Measurements from ENCODE around the gene STK11.
A peak's percentile ranks its signal among the peaks of the same experiment; 100 is the strongest.

The STK11 gene

GRCh38 chr19:1264801-1265614, 59.4 kb downstream of the STK11 start:
- H3K4me1 ChIP-seq (ENCODE audit: low read length) = peaks cover 39% of the 10 kb centered on the region
- no peaks in the 10 kb centered on the region for H3K36me3 ChIP-seq (replicated peaks; ENCODE audit: insufficient read depth, low read length)
- no peaks in the 10 kb centered on the region for H3K9me2 ChIP-seq (replicated peaks; ENCODE audit: insufficient read depth, low read length)
- H3K27me3 ChIP-seq (replicated peaks; ENCODE audit: insufficient read depth, low read length) = 0 out of 2 replicates have a peak, but pooled peaks cover 4% of the 10 kb centered on the region
- no peak overlapping the region for H3K9ac ChIP-seq (ENCODE audit: low read length)
- no peak for TF ChIP-seq EZH2 (optimal IDR thresholded peaks at IDR 0.05; ENCODE audit: low read depth, low read length)
- TF ChIP-seq, protein P1, sequence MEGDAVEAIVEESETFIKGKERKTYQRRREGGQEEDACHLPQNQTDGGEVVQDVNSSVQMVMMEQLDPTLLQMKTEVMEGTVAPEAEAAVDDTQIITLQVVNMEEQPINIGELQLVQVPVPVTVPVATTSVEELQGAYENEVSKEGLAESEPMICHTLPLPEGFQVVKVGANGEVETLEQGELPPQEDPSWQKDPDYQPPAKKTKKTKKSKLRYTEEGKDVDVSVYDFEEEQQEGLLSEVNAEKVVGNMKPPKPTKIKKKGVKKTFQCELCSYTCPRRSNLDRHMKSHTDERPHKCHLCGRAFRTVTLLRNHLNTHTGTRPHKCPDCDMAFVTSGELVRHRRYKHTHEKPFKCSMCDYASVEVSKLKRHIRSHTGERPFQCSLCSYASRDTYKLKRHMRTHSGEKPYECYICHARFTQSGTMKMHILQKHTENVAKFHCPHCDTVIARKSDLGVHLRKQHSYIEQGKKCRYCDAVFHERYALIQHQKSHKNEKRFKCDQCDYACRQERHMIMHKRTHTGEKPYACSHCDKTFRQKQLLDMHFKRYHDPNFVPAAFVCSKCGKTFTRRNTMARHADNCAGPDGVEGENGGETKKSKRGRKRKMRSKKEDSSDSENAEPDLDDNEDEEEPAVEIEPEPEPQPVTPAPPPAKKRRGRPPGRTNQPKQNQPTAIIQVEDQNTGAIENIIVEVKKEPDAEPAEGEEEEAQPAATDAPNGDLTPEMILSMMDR (IDR thresholded peaks at IDR 0.05; ENCODE audit: low read length) = no peak
- TF ChIP-seq EZH2phosphoT487 (IDR thresholded peaks at IDR 0.05; ENCODE audit: low read length) = no peak
- no peak overlapping the region for H2AFZ ChIP-seq (ENCODE audit: low read length)
- peaks cover 18% of the 10 kb centered on the region for H3K79me2 ChIP-seq (ENCODE audit: low read length)
- no peak for DNase-seq
- peaks cover 21% of the 10 kb centered on the region for H3F3A ChIP-seq (ENCODE audit: insufficient read depth, low read length)
- H3K4me3 ChIP-seq (ENCODE audit: low read length) = no peak overlapping the region
- no peak overlapping the region for H3K4me2 ChIP-seq (ENCODE audit: low read depth, low read length)
- no peaks in the 10 kb centered on the region for H3K9me3 ChIP-seq (replicated peaks; ENCODE audit: insufficient read depth, low read length)
- no peaks in the 10 kb centered on the region for H4K20me1 ChIP-seq (ENCODE audit: insufficient read depth, low read length)
- H3K27ac ChIP-seq (ENCODE audit: low read length) = no peak overlapping the region

DNA sequence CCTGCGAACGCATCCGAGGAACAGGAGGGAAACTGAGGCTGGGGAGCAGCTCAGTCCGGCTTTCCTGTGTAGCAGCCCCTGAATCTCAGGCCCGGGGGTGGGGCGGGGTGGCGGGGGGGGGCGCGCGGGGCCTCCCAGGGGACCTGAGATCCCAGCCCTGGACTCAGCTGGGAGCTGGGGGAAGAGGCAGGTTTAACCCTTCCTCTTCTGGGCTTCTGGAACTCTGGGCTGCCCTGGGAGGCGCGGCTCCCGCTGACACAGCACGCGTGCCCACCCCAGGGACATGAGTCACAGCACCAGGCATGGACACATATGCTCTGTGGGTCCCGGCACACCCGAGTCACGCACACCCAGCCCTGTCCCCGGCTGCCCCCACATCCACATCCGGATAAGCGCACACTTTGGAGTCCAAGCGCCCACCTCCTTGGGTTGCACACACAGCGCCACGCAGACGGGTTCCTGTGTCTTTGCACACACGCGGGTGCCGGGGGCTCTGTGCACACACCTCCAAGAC, 60.1 kb downstream of the STK11 start:
- no peak for DNase-seq

DNA sequence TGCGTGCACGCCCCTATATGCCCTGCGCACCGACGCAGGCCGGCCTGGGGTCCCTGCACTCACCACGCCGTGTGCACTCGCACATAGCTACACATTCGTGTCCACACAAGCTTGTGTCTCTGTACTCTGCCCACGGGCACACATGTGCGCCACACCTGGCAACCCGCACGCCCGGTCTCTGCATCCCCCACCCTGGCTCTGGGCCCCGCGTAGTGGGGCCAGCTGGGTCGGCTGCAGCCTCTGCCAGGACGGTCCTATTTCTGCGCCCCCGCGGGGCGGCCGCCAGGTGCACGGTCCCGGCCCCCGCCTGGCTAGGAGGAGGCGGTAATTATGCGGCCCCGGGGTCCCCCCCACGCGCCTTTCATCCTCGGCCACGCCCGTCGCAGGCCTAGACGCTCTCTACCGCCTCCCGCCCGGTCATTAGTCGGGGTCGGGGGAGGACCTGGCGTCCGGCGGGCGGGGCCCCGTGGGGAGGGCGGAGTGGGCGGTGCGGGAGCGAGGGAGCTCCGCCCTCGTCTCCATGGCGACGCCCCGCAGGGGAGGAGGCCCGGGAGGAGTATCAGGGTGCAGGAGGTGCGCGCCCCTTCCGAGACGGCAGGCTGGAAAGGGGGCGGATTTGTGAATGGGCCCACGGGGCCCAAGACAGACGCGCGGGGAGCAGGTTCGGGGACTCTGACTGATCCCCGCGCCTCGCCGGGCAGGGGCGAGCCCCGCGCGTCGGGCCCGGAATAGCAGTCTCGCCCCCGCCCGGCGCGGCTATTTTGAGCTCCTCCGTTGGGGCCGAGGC, 60.7 kb downstream of the STK11 start:
- H3F3A ChIP-seq (ENCODE audit: insufficient read depth, low read length) = peaks cover 16% of the 10 kb centered on the region
- H4K20me1 ChIP-seq (ENCODE audit: insufficient read depth, low read length) = no peaks in the 10 kb centered on the region
- H3K27me3 ChIP-seq (replicated peaks; ENCODE audit: insufficient read depth, low read length) = 0 out of 2 replicates have a peak, but pooled peaks cover 4% of the 10 kb centered on the region
- peak overlapping the region; percentile 86 for H2AFZ ChIP-seq (ENCODE audit: low read length)
- H3K9me2 ChIP-seq (replicated peaks; ENCODE audit: insufficient read depth, low read length) = no peaks in the 10 kb centered on the region
- H3K4me3 ChIP-seq (ENCODE audit: low read length) = peak overlapping the region; percentile 73
- H3K9me3 ChIP-seq (replicated peaks; ENCODE audit: insufficient read depth, low read length) = no peaks in the 10 kb centered on the region
- H3K9ac ChIP-seq (ENCODE audit: low read length) = peak overlapping the region; percentile 53; the same call in 1 of the 2 replicates
- no peak overlapping the region for H3K27ac ChIP-seq (ENCODE audit: low read length)
- H3K36me3 ChIP-seq (replicated peaks; ENCODE audit: insufficient read depth, low read length) = 0 out of 2 replicates have a peak, but pooled peaks cover 6% of the 10 kb centered on the region
- H3K79me2 ChIP-seq (ENCODE audit: low read length) = peaks cover 22% of the 10 kb centered on the region
- TF ChIP-seq, protein P1 (IDR thresholded peaks at IDR 0.05; ENCODE audit: low read length) = no peak
- TF ChIP-seq EZH2 (optimal IDR thresholded peaks at IDR 0.05; ENCODE audit: low read depth, low read length) = no peak
- H3K4me1 ChIP-seq (ENCODE audit: low read length) = peaks cover 45% of the 10 kb centered on the region
- peak overlapping the region; percentile 94 for H3K4me2 ChIP-seq (ENCODE audit: low read depth, low read length)
- peak; percentile 88 for DNase-seq

More for the DNA sequence above, 60.1 kb downstream of the STK11 start:
- Histone ChIP-seq H3K4me1 (ENCODE audit: low read length) (peaks cover 39% of the 10 kb centered on the region), H3K36me3 (replicated peaks; ENCODE audit: insufficient read depth, low read length) (no peaks in the 10 kb centered on the region), H3F3A (ENCODE audit: insufficient read depth, low read length) (peaks cover 16% of the 10 kb centered on the region; the same call in 1 of the 2 replicates), H2AFZ (ENCODE audit: low read length) (peak overlapping the region; percentile 86), H3K9me2 (replicated peaks; ENCODE audit: insufficient read depth, low read length) (no peaks in the 10 kb centered on the region), H3K9me3 (replicated peaks; ENCODE audit: insufficient read depth, low read length) (no peaks in the 10 kb centered on the region), H3K9ac (ENCODE audit: low read length) (no peak overlapping the region), H3K27me3 (replicated peaks; ENCODE audit: insufficient read depth, low read length) (0 out of 2 replicates have a peak, but pooled peaks cover 4% of the 10 kb centered on the region), H3K27ac (ENCODE audit: low read length) (no peak overlapping the region), H3K4me3 (ENCODE audit: low read length) (peak overlapping the region; percentile 73), H3K79me2 (ENCODE audit: low read length) (peaks cover 19% of the 10 kb centered on the region), H4K20me1 (ENCODE audit: insufficient read depth, low read length) (no peaks in the 10 kb centered on the region), H3K4me2 (ENCODE audit: low read depth, low read length) (peak overlapping the region; percentile 94)
- TF ChIP-seq, protein P1 (IDR thresholded peaks at IDR 0.05; ENCODE audit: low read length) = no peak
- TF ChIP-seq EZH2phosphoT487 (IDR thresholded peaks at IDR 0.05; ENCODE audit: low read length) (no peak), EZH2 (optimal IDR thresholded peaks at IDR 0.05; ENCODE audit: low read depth, low read length) (no peak)

Data from MM.1S (cell line).